Psoas muscle (tissue), 8 donors: Measurements from ENCODE around the gene GCNT2. TPM values are rescaled to one million over a fixed set of nuclear protein-coding genes. Genes with fewer than 3 reads are reported as not detected.

Experiments
- ATAC-seq, 4 donors: fragments of 200-7000 bp; cut with Tn5 transposase; one replicate each; pipeline ENCODE4 v1.9.1; 2020; ENCODE audit warnings: moderate library complexity in 3 of 4, mild to moderate bottlenecking in 2 of 4
- DNase-seq, 2 donors: peaks; one replicate each; pipeline ENCODE4 v3.0.0-alpha.2; 2020
- H3K27ac ChIP-seq: fragments of 200-600 bp; one replicate; pipeline ENCODE4 v1.8.0; 2022
- H3K27me3 ChIP-seq, 3 donors: fragments of 200-600 bp in 1 of 3; one replicate each; pipeline versions ENCODE4 v1.6.1 to v1.8.0; 2013 to 2022; ENCODE audit warnings: low read length in 2 of 3, mild to moderate bottlenecking in 2 of 3, moderate library complexity in 1 of 3; ENCODE audit not compliant: insufficient read depth in 3 of 3
- H3K36me3 ChIP-seq, 2 donors: fragments of 200-600 bp in 1 of 2; one replicate each; pipeline versions ENCODE4 v1.6.1 to v1.8.0; 2013 to 2022; ENCODE audit warnings: low read depth in 1 of 2, mild to moderate bottlenecking in 1 of 2, moderate library complexity in 1 of 2; ENCODE audit not compliant: insufficient read depth in 1 of 2
- H3K4me1 ChIP-seq: fragments of 200-600 bp; one replicate; pipeline ENCODE4 v1.8.0; 2022
- H3K4me3 ChIP-seq: fragments of 200-600 bp; one replicate; pipeline ENCODE4 v1.8.0; 2022; ENCODE audit warnings: mild to moderate bottlenecking
- H3K9me3 ChIP-seq: fragments of 200-600 bp; one replicate; pipeline ENCODE4 v1.8.0; 2022
- WGBS, 3 donors: extraction: QIAGEN DNeasy Blood & Tissue Kit; methylation state at CpG; one replicate each; pipeline versions ENCODE4 v1.1.6 to v1.1.7; 2013; 5-methylcytosine and 5-hydroxymethylcytosine counted together
- intact Hi-C, 2 donors: fragments of 100-400 bp; cut with DNase I; formaldehyde crosslinking; loops; one replicate each; pipeline versions ENCODE4 v1.11.0 to v1.14.2; 2022
- polyA plus RNA-seq, 3 donors: library from polyadenylated mRNA; stranded (reverse); fragments of 200-250 nt; gene quantifications; one replicate each; pipeline ENCODE4 v1.2.3, GENCODE V29; 2013
- total RNA-seq, 4 donors: library from RNA; stranded (reverse); fragmentation: NEBNext Ultra II Directional in 2 of 4; extraction: Animal tissue kit (Norgen Biotek cat#: 25700) in 2 of 4; gene quantifications; one replicate each; pipeline versions ENCODE4 v1.2.1 to v1.2.4, GENCODE V29; 2021 to 2023
- TF ChIP-seq, protein P1 (sequence below): fragments of 200-600 bp; IDR thresholded peaks from one replicate; pipeline ENCODE4 v1.8.0; 2022; ENCODE audit warnings: antibody characterized with exemption
- donor health status: healthy with polysubstance abuse.
- donor health status: DM: no; HTN: no; CAD: no; lungs with moderate emphysema.
- donor health status: Bipolar disorder and iron deficiency.
- donor health status: healthy.
- donor health status: DM: yes; HTN: yes; CAD: no.
- donor health status: DM: no; HTN: no; CAD: no.
- donor health status: DM: no; HTN: no; CAD: no.
- donor health status: DM: yes; HTN: yes; CAD: no.

GCNT2 gene
- total and polyA plus RNA-seq, 7 donors: 0.27 to 23.1 (median 10.1) TPM

DNA sequence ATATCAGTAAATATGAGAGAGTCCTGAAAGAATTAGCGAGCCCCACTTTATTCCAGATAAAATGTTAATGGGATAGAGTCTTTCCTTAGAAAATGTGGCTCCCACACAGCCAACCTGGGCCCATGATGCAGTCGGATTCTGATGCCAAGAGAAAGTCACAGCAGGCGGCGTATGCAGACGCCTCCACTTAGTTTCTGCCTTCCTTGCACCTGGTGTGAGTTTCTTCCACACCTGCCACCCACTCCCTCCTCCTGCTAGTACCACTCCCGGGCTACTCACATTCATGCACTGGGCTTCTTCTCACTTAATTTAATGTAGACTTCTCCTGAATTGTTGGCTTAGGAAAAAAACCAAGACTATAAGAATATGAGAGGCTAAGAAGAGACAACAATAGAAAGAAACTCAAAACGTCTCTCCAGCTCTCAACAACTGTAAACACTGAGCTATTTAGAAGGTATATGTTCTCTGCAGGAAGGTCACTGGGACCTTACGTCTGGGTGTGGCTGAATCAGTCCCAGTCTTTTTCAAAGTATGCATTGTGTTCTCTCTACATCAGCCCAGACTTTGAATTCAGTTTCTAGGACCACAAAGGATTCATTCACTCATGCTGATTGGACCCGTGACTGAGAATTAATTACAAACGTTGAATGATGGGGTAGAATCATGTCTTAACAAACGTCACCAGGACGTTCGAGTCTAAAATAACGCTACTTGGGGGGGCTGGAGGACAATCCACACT, 70.4 kb downstream of the GCNT2 start:
- intact Hi-C loops: no loop called here
- WGBS, 3 donors: 65 to 73% (median 69%) methylated on average over 14 of the region's 14 CpGs
- TF ChIP-seq, protein P1, sequence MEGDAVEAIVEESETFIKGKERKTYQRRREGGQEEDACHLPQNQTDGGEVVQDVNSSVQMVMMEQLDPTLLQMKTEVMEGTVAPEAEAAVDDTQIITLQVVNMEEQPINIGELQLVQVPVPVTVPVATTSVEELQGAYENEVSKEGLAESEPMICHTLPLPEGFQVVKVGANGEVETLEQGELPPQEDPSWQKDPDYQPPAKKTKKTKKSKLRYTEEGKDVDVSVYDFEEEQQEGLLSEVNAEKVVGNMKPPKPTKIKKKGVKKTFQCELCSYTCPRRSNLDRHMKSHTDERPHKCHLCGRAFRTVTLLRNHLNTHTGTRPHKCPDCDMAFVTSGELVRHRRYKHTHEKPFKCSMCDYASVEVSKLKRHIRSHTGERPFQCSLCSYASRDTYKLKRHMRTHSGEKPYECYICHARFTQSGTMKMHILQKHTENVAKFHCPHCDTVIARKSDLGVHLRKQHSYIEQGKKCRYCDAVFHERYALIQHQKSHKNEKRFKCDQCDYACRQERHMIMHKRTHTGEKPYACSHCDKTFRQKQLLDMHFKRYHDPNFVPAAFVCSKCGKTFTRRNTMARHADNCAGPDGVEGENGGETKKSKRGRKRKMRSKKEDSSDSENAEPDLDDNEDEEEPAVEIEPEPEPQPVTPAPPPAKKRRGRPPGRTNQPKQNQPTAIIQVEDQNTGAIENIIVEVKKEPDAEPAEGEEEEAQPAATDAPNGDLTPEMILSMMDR: no peak
- Histone ChIP-seq H3K27me3 (peaks cover 0 to under 1% (median 0%) of the 10 kb centered on the region in 3 donors), H3K27ac (no peak overlapping the region), H3K4me3 (no peak overlapping the region), H3K9me3 (no peaks in the 10 kb centered on the region), H3K4me1 (no peaks in the 10 kb centered on the region), H3K36me3 (no peaks in the 10 kb centered on the region)
- no peak for ATAC-seq
- no peak for DNase-seq

DNA sequence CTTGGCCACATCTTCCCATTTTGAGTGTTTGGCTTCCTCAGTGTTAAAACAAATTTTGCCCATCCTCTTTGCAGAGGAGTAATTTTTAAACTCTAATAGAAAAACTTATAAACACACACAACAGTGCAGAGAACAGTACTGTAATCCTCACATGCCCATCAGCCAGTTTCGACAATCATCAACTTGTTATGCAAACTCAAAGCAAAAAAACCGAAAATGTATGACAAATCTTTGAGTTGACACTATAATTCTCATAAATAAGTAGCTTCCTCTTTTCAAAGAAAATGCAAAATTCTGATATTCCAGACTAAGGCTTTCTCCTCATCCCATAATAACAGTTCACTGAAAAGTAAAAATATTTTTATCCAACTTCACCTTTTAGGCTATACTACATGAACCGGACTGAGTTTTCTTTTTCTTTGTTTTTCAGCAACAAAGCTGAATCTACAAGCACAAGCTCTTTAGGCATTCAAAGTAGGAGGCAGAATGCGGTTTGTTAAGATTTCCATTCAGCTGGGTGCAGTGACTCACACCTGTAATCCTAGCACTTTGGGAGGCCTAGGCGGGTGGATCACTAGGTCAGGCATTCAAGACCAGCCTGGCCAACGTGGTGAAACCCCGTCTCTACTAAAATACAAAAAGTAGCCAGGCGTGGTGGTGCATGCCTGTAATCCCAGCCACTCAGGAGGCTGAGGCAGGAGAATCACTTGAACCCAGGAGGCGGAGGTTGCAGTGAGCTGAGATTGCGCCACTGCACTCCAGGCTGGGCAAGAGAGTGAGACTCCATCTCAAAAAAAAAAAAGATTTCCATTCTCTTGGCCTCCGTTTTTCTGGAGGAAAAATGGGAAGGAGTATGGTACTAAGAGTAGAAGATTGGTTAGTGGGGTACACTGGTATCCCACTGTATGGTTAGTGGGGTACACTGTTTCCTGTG, 74.8 kb downstream of the GCNT2 start:
- no peak for DNase-seq
- WGBS, 3 donors: 75 to 85% (median 77%) methylated on average over 11 of the region's 11 CpGs
- Histone ChIP-seq H3K27ac (no peak overlapping the region), H3K4me3 (no peak overlapping the region), H3K9me3 (no peaks in the 10 kb centered on the region), H3K36me3 (no peaks in the 10 kb centered on the region), H3K27me3 (peaks cover 0 to 10% (median 0%) of the 10 kb centered on the region in 3 donors), H3K4me1 (no peaks in the 10 kb centered on the region)
- TF ChIP-seq, protein P1: no peak
- peak in 3 of 4 donors; percentile 35 to 56 (median 40) for ATAC-seq
- intact Hi-C loops: no loop called here

DNA sequence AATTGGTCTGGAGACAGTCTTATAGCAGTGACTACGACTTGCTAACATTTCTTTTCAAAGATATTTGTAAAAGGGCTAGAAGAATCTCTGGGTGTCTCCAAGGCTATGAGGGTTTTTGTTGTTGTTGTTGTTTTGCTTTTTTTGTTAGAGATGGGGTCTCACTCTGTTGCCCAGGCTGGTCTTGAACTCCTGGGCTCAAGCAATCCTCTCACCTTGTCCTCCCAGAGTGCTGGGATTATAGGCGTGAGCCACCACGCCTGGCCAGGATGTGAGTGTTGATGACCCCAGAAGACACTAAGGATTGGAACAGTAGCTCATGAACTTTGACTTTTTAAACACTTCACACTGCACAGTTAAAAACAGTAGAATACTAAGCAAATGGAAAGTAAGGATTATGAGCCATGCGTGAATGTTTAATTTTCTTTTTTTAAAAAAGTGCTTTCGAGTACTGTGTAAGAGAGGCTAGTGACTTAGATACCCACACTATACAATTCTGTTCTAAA, 76.4 kb downstream of the GCNT2 start:
- ATAC-seq: no peak
- TF ChIP-seq, protein P1: no peak
- intact Hi-C loops: no loop called here
- Histone ChIP-seq H3K27me3 (peaks cover 0 to 10% (median 0%) of the 10 kb centered on the region in 3 donors), H3K4me1 (no peaks in the 10 kb centered on the region), H3K4me3 (no peak overlapping the region), H3K36me3 (no peaks in the 10 kb centered on the region), H3K27ac (no peak overlapping the region), H3K9me3 (no peaks in the 10 kb centered on the region)
- no peak for DNase-seq
- 87 to 91% (median 87%) methylated on average over 5 of the region's 5 CpGs for WGBS, 3 donors

DNA sequence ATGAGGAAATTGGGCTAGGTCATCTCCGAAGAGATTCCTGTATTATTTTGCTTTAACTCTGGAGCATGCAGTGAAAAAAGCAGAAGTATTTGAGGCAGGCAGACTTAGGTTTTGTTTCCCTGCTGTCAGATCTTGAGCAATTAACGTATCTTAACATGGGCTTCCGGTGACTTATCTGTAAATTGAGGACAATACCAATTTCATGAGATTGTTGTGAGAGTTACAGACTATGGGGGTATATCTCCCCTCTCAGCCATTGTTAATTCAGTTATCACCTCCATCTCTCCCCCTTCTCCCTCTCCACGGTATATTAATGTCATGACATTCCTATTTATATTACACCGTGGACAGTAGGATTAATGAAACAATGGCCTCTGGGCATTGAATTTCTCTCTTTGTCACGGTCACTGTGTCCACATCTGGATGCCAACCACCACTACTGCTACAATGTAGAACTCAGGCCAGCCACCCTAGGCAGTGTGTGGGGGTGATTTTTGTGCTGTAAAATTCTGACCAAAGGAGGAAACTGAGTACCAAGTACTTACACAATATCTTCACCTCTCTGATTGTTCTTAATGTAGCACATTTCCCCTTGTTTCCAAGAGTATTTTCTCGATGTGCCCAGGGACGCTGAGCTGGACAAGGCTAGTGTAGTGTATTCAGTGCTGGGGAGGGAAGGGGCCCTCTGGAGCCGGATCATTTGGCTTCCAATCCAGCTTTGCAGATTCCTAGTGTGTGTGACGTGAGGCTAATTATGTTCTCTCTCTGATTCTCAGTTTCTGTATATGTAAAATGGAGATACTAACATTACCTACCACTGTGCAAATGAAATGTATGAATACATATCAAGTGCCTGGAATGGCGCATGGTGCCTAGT, 77.2 kb downstream of the GCNT2 start:
- ATAC-seq: peak; percentile 32 to 72 (median 52)
- Histone ChIP-seq H3K27ac (no peak overlapping the region), H3K27me3 (peaks cover 0 to 10% (median 0%) of the 10 kb centered on the region in 3 donors), H3K4me1 (no peaks in the 10 kb centered on the region), H3K9me3 (no peaks in the 10 kb centered on the region), H3K36me3 (no peaks in the 10 kb centered on the region), H3K4me3 (no peak overlapping the region)
- 41 to 59% (median 44%) methylated on average over 11 of the region's 11 CpGs for WGBS, 3 donors
- DNase-seq: no peak
- intact Hi-C loops: no loop called here
- TF ChIP-seq, protein P1: no peak
